Measurements from ENCODE around the gene PIAS1.
"Not testable (repeated sequence)": the region's sequence is repeated elsewhere in the genome, so short reads cannot be mapped to it uniquely, and the experiment has no call there.

Gene PIAS1

GRCh38 chr15:68203486-68203885 is 149.4 kb downstream of the PIAS1 start:
- DNase-seq (ENCODE audit: low read depth, low spot score), result no peak

- no peak for DNase-seq (ENCODE audit: low read depth, low spot score)
These were observed 149.8 kb downstream of the PIAS1 start for GRCh38 chr15:68203956-68204355.

GRCh38 chr15:68204361-68204760 is 150.2 kb downstream of the PIAS1 start:
- DNase-seq (ENCODE audit: low read depth, low spot score), result no peak

- no peak for DNase-seq (ENCODE audit: low read depth, low spot score)
These were observed 150.9 kb downstream of the PIAS1 start, which contains the start of gene CALML4 for GRCh38 chr15:68204776-68205557. CALML4 (minus strand) TSS chr15:68205332; CDS start chr15:68205247, 85 bp downstream.

GRCh38 chr15:68205558-68205944 is 151.4 kb downstream of the PIAS1 start:
- DNase-seq (ENCODE audit: low read depth, low spot score), result no peak

- no peak for DNase-seq (ENCODE audit: low read depth, low spot score)
These were observed 151.9 kb downstream of the PIAS1 start for GRCh38 chr15:68205954-68206539.

GRCh38 chr15:68206711-68207151 is 152.6 kb downstream of the PIAS1 start:
- no peak for DNase-seq (ENCODE audit: low read depth, low spot score)

GRCh38 chr15:68207176-68207935 is 153.2 kb downstream of the PIAS1 start:
- no peak for DNase-seq (ENCODE audit: low read depth, low spot score)

- DNase-seq (ENCODE audit: low read depth, low spot score), result no peak
These were observed 154.0 kb downstream of the PIAS1 start for GRCh38 chr15:68208136-68208535.

GRCh38 chr15:68208636-68209240 is 154.6 kb downstream of the PIAS1 start:
- no peak for DNase-seq (ENCODE audit: low read depth, low spot score)

GRCh38 chr15:68209272-68209671 is 155.2 kb downstream of the PIAS1 start:
- no peak for DNase-seq (ENCODE audit: low read depth, low spot score)

GRCh38 chr15:68209735-68210408 is 155.8 kb downstream of the PIAS1 start:
- DNase-seq (ENCODE audit: low read depth, low spot score), result no peak

GRCh38 chr15:68210409-68210756 is 156.3 kb downstream of the PIAS1 start:
- DNase-seq (ENCODE audit: low read depth, low spot score), result no peak

- no peak for DNase-seq (ENCODE audit: low read depth, low spot score)
These were observed 156.9 kb downstream of the PIAS1 start for GRCh38 chr15:68210821-68211655.

GRCh38 chr15:68211656-68212320 is 157.7 kb downstream of the PIAS1 start:
- DNase-seq (ENCODE audit: low read depth, low spot score), result no peak

GRCh38 chr15:68213491-68213845 is 159.4 kb downstream of the PIAS1 start:
- DNase-seq (ENCODE audit: low read depth, low spot score), result not testable (repeated sequence)

GRCh38 chr15:68213991-68214837 is 160.1 kb downstream of the PIAS1 start:
- no peak for DNase-seq (ENCODE audit: low read depth, low spot score)

GRCh38 chr15:68214838-68215254 is 160.7 kb downstream of the PIAS1 start:
- DNase-seq (ENCODE audit: low read depth, low spot score), result no peak

GRCh38 chr15:68217341-68217740 is 163.2 kb downstream of the PIAS1 start:
- DNase-seq (ENCODE audit: low read depth, low spot score), result no peak

Measured in brain pericyte (primary cell).